Parathyroid adenoma (tissue), 2 donors: ENCODE results near the gene B3GAT3.

Experiments used
- H2AFZ ChIP-seq: fragments of 300-600 bp; sonication (generic); one replicate; pipeline ENCODE4 v1.7.0; 2017; ENCODE audit warnings: antibody characterized with exemption, mild to moderate bottlenecking
- H3K27ac ChIP-seq: fragments of 300-600 bp; sonication (generic); one replicate; pipeline ENCODE4 v1.7.0; 2017
- H3K27me3 ChIP-seq: fragments of 300-600 bp; sonication (generic); one replicate; pipeline ENCODE4 v1.7.0; 2017; ENCODE audit warnings: low read length; ENCODE audit not compliant: control insufficient read depth, insufficient read depth
- H3K36me3 ChIP-seq: fragments of 300-600 bp; sonication (generic); one replicate; pipeline ENCODE4 v1.7.0; 2017; ENCODE audit warnings: low read length; ENCODE audit not compliant: control insufficient read depth, insufficient read depth
- H3K4me1 ChIP-seq: fragments of 300-600 bp; sonication (generic); one replicate; pipeline ENCODE4 v1.7.0; 2017; ENCODE audit warnings: control low read depth
- H3K4me2 ChIP-seq: fragments of 300-600 bp; sonication (generic); one replicate; pipeline ENCODE4 v1.7.0; 2017; ENCODE audit warnings: low read length
- H3K4me3 ChIP-seq: fragments of 300-600 bp; sonication (generic); one replicate; pipeline ENCODE4 v1.7.0; 2017; ENCODE audit warnings: low read depth, low read length
- H3K79me2 ChIP-seq: fragments of 300-600 bp; sonication (generic); one replicate; pipeline ENCODE4 v1.7.0; 2017; ENCODE audit warnings: control low read depth
- H3K9ac ChIP-seq: fragments of 300-600 bp; sonication (generic); one replicate; pipeline ENCODE4 v1.7.0; 2017; ENCODE audit warnings: mild to moderate bottlenecking
- H3K9me3 ChIP-seq: fragments of 300-600 bp; sonication (generic); one replicate; pipeline ENCODE4 v1.7.0; 2017; ENCODE audit warnings: low read length; ENCODE audit not compliant: control insufficient read depth
- TF ChIP-seq, protein P1 (sequence below): fragments of 300-600 bp; sonication (generic); IDR thresholded peaks from one replicate; pipeline ENCODE4 v1.7.0; 2017; ENCODE audit warnings: antibody characterized with exemption, mild to moderate bottlenecking
- donor health status: primary hyperparathyroidism.

The B3GAT3 gene

GRCh38 chr11:62566247-62566646, 55.5 kb downstream of the B3GAT3 start:
- H3K36me3 ChIP-seq: no peaks in the 10 kb centered on the region

More at GRCh38 chr11:62566247-62566646, 55.5 kb downstream of the B3GAT3 start:
- H3K4me1 ChIP-seq: no peaks in the 10 kb centered on the region
- H2AFZ ChIP-seq: no peak overlapping the region
- no peak overlapping the region for H3K4me3 ChIP-seq
- TF ChIP-seq, protein P1, sequence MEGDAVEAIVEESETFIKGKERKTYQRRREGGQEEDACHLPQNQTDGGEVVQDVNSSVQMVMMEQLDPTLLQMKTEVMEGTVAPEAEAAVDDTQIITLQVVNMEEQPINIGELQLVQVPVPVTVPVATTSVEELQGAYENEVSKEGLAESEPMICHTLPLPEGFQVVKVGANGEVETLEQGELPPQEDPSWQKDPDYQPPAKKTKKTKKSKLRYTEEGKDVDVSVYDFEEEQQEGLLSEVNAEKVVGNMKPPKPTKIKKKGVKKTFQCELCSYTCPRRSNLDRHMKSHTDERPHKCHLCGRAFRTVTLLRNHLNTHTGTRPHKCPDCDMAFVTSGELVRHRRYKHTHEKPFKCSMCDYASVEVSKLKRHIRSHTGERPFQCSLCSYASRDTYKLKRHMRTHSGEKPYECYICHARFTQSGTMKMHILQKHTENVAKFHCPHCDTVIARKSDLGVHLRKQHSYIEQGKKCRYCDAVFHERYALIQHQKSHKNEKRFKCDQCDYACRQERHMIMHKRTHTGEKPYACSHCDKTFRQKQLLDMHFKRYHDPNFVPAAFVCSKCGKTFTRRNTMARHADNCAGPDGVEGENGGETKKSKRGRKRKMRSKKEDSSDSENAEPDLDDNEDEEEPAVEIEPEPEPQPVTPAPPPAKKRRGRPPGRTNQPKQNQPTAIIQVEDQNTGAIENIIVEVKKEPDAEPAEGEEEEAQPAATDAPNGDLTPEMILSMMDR: no peak
- H3K9me3 ChIP-seq: no peaks in the 10 kb centered on the region
- H3K4me2 ChIP-seq: no peak overlapping the region
- no peak overlapping the region for H3K9ac ChIP-seq
- no peak overlapping the region for H3K27ac ChIP-seq
- H3K27me3 ChIP-seq: no peaks in the 10 kb centered on the region
- H3K79me2 ChIP-seq: no peaks in the 10 kb centered on the region
